Superior temporal gyrus (tissue), 1 donor: ENCODE results near the gene OTULIN.

Source experiments
- DNase-seq: peaks from one replicate; pipeline ENCODE4 v3.0.0-alpha.2; 2016; ENCODE audit errors: extremely low spot score

Gene OTULIN

DNA sequence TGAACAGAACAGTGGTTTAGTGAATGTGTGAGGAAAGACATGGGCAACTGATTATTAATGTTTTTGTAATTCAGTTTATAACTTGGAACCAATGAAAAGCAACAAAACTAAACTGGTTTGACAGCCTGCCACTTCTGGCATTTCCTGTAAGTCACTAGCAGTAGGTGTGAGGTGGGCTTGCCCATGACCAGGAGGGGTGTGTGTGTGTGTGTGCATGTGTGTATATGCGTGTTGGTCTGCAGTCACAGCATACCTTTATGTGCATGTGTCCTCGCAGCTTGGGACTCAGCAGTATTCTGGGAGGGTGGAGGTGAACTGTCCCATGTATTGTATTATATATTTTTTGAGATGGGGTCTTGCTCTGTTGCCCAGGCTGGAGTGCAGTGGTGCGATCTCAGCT lies 32.3 kb downstream of the OTULIN start:
- DNase-seq = no peak

DNA sequence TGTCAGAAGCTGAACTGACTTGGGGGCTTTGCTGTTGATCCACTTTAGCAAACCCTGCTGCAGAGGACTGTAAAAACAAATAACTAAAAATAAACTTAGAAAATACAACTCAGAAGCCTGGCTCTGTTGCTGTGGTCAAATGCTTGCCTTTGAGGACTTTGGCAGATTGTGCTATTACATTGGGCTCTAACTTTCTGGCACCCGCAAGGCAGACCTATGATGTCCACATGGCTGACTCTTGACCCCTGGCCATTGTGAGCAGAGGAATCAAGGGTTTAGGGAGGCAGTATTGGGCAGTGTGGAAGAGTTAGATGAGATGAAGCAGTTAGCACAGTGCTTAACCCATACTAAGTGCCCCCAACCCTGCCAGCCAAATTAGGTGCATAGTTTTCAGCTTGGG lies 34.0 kb downstream of the OTULIN start:
- DNase-seq = no peak

DNA sequence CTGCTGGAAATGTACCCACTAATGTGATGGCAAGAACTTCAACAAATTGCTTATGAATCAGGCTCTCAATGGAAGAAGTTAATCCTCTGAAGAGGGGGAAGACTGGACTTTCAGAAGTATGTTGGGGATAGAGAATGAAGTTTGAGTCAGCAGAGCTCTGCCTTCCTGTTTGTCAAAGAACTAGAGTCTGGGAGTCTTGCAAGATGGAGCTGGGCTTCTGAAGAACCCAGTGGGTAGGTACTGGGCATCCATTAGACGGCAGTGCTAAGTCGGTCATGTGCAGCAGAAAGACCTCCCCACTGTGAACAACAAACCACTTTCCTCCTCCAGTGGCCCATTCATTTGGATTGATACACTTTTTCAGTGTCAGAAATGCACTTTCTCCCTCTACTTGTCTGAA lies 34.6 kb downstream of the OTULIN start:
- no peak for DNase-seq

- DNase-seq = no peak
These were observed 35.4 kb downstream of the OTULIN start for GRCh38 chr5:14699807-14700400.

GRCh38 chr5:14700478-14701436 lies 36.2 kb downstream of the OTULIN start:
- DNase-seq = no peak

DNA sequence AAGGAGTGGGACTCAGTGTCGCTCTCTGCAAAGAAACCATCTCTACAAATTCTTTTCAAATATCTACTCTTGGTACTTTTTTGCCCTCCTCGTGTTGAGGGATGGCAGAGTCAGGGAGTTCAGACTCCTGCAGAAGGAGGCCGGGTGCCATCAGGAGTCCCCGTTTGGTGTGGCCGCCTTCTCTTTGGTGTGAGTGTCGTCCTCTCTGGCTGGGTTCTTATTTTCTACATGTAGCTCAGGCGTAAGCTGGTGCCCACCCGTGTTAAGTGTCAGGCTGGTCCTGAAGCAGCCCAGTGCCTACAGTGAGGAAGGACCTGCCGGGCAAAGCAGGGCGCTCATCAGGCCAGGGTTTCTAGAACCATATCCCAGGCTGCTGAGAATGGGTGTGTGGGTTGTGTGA lies 37.0 kb downstream of the OTULIN start:
- no peak for DNase-seq

GRCh38 chr5:14702238-14702839 lies 37.8 kb downstream of the OTULIN start:
- DNase-seq = no peak

DNA sequence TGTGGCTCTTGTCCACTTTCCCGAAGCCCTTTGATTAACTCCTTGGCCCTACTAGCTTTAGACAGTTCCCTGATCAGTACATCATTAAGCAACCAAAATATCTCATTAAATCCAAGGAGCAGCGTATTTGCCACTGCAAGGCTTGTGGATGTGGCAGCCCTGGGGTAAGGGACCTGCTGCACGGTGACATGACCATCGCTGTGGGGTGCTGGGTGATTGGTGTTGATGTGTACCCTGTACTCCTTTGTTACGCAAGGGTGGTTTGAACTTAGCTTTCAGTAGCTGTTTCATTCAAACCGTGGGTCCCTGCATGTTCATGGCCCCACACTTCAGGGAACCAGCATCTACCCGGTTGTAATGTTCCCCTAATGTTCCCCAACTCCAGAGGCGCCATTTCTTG lies 41.0 kb downstream of the OTULIN start:
- DNase-seq = no peak

DNA sequence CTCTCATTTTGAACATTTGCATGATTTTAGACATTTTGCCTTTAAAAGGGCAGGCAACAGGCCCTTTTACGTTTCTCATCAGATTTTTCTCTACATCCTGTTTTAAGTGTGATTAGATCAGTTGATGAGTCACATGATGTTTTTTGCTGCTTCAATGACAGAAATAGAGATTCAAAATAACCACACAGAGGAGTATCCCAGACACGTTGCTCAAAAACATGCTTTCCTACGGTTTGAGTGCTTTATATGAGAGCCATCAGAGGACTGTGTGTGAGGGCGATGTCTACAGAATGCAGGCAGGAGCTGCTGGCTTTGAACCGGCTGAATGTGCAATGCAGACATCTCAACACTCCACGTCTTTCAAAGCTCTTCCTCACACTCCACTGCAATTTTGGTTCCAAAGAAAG lies 42.1 kb downstream of the OTULIN start:
- DNase-seq = peak; percentile 59

- no peak for DNase-seq
These were observed 43.4 kb downstream of the OTULIN start for GRCh38 chr5:14707811-14708390.

DNA sequence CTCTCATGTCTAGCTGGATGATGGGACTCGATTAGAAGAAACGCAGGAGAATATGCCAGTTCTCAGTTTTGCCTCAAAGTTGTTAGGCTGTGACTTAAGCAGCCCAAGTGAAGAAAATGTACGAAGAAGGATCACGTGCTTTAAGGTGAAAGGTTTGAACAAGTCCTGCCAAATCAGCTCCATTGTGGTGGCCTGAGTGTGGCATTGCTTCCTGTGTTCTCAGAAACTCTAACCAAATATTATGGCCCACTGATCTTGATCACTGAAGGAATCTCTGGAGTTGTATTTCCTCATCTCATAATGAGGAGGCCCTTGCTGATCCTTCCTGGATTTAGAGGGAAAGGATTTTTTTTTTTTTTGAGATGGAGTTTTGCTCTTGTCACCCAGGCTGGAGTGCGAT lies 44.0 kb downstream of the OTULIN start:
- DNase-seq = no peak

- no peak for DNase-seq
These were observed 45.9 kb downstream of the OTULIN start for GRCh38 chr5:14710313-14710994.

DNA sequence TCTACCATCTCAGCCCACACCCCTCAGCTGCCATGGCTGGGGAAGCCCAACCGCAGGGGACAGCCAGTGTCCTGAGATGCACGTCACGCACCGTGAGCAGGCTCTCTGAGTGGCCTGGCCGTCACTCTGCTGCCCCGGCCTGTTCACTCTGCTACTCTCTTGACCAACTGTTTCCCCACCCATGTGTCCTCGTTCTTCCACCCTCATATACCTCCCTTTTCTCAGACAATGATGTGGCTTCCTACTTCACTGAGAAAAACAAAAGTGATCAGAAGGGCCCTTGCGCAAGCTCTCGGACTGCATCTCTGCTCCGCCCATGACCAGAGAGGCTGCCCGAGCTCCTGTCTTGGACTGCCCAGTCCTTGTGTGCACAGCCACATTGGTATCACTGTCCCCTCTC lies 47.6 kb downstream of the OTULIN start:
- no peak for DNase-seq

DNA sequence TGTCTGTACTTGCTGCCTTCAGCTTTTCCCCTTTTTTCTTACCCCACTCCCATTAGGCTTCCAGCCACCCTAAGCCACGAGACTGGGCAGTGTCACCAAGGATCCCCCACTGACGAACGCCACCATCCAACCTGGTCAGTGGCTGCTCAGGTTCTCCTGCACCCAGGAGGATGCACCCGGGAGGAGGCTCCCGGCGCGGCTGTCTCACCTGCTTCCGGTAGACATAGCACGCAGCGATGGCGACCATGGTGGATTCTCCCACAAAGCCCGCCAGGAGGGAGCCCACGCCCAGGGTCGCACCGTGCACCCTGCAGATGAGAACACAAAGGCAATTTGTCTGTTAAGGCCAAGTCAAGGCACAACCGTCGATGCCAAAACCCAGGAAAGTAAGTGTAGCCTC lies 48.1 kb downstream of the OTULIN start:
- DNase-seq = no peak

- DNase-seq = no peak
These were observed 49.2 kb downstream of the OTULIN start for GRCh38 chr5:14713476-14714390.

- DNase-seq = no peak
These were observed 50.2 kb downstream of the OTULIN start for GRCh38 chr5:14714706-14715105.

DNA sequence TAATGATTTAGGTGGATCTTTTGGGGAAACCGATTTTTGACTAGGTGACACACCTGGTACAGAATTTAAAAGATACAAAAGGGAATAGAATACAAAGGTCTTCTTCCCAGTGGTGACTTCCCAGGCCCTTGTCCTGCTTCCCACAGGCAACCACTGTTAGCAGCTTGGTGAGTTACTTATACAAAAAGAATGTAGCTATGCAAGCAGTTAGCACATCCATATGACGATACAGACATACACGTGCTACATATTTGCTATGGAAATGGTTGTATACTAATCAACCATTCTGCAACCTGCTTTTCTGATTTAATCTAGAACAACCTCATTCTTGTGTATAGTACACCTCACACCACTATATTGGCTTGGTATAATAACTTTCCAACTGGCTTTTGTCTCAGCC lies 51.0 kb downstream of the OTULIN start:
- DNase-seq = no peak

DNA sequence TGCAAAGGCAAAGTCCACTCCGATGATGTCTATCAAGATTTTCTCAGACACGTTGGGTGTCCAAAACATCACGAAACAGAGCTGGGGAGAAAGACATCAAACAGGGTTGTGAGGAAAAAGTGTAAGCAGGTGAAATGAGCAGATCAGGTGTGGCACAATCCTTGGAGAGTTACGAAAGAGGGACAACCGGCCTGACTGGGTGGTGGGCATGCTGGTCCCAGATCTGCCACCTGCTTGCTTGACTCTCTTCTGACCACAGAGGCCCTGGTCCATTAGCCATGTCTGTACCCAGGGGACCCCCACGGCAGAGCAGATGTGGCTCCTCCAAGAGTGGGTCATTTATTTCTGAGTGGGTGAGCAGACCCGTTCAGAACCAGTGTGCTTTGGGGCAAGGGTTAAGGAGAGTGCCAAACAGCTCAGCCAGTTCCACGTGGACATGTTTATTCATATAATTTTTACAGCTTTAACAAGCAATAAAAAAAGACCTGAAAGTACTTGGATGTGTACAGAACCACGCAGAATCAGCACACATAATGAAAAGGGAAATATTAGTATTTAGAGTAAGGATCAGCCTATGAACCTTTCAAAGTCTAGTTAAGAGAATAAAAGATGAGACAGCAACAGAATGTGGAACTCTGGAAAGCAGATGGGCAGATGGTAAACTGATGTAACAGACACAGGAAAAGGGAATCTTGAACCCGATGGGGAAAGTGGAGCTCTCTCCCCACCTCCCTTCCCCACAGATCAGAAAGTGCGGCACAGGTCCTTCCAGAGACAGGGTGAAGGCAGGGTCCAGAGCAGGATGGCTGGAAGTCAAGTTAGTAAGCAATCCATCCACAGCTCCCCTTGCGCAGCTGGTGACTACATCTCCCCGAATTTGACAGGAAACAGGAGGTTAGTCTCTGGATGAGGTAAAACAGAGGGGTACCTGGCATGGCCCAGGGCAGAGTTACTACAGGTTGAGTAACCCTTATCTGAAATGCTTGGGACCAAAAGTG lies 52.5 kb downstream of the OTULIN start:
- no peak for DNase-seq

- no peak for DNase-seq
These were observed 54.3 kb downstream of the OTULIN start for GRCh38 chr5:14718778-14719177.
